Measurements from ENCODE around the gene SORCS2.

Gene SORCS2

DNA sequence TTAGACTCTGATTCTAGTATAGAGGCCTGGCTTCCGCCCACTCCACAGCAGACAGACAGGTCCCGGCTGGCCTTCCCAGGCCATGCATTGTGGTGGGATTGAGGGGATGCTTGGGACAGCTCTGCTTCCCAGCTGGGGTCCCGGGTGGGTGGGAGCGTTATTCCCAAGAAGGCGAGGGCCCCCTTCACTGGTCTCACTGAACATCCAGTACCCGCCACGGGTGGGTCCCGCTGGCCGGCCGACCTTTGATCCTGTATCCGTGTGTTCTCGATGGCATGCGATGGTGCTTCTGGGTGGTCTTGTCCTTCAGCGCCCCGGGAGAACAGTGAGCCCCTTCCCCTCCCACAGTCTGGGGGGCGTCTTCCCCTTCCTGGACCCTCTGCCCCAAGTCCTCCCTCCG, 515.9 kb downstream of the SORCS2 start:
- no peak for DNase-seq

DNA sequence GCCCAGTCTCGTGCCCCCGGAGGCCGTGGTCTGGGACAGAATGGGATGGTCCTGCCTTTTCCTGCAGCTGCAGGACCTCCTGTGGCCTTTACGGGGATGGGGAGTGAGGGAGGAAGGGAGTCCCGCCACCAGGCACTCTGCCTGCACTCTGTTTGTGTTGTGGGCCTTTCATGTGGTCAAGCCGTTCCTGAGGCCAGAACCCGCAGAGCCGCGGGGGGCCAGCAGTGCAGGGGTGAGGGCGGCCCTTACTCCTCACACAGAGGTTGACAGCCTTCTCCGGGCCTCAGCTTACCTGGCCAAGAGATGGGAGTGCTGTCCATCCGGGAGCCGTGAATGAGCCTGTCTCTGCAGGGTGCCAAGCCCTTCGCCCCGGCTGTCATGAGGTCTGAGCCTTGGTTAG, 516.6 kb downstream of the SORCS2 start:
- DNase-seq, result no peak

DNA sequence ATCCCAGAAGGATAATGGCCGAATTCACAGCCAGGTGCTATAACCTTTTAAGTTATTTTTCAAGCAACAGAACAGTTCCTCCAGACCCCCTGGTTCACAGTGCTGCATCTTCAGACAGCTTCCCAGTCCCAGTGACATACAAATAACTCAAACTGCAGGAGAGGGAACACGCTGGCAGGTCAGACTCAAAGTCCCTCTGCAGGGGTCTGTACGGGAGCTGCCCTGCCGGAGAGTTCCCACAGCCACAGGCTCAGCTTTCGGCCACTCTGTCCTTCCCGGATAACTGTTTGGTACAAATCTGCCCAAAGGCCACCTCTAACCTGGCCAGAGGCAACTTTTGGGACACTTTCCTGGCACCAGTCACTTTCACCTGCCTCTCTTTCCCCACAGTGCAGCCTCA, 517.1 kb downstream of the SORCS2 start:
- DNase-seq, result no peak

DNA sequence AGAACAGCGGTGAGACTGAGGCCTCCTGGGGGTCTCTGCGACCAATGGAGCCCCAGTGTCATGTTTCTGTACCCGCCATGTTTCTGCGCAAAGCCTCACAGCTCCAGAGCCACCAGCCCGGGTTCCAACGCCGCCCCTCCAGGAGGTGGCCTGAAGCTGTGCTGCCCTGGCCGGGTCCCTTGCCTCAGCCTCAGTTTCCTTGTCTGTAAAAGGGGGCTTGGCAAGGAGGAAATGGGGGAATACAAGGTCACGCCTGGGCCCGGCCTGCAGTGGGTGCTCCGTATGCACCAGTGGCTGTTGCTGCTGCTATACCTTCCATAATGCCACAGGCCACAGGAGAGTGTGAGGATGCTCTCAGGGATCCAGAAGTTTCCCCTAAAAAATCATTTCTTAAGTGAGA, 517.8 kb downstream of the SORCS2 start:
- DNase-seq, result no peak

DNA sequence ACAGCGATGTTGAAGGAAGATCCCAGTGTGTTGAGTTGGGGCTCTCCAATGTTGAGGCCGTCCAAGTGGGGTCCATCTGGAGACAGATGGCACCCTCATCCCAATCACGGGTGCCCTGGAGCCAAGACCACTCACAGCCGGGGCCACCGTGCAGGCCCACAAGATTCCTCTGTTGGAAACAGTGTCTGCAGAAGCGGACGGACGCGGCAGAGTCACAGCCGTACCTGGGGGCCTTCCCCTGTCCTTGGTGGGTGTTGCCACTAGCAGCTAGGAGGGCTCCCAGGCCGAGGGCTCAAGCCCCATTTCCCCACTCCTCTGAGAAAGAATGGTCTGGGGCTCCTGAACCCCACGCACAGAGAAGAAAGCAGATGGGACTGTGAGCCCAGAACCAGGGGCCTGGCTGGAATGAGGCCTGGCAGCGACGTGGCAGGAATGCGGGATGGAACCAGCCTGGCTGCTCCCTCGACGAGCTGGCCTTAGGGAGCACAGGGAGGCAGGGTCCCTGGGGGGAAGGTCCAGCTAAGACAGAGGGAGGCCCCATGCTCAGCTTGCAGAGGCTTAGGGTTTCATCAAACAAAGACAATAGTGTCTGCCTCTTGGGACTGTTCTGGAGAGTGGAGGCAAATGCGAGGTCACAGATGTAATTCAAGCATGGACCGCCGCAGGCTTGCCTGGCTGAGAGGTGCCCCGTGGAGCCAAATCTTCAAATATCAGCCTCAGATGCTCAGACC, 518.4 kb downstream of the SORCS2 start:
- no peak for DNase-seq

DNA sequence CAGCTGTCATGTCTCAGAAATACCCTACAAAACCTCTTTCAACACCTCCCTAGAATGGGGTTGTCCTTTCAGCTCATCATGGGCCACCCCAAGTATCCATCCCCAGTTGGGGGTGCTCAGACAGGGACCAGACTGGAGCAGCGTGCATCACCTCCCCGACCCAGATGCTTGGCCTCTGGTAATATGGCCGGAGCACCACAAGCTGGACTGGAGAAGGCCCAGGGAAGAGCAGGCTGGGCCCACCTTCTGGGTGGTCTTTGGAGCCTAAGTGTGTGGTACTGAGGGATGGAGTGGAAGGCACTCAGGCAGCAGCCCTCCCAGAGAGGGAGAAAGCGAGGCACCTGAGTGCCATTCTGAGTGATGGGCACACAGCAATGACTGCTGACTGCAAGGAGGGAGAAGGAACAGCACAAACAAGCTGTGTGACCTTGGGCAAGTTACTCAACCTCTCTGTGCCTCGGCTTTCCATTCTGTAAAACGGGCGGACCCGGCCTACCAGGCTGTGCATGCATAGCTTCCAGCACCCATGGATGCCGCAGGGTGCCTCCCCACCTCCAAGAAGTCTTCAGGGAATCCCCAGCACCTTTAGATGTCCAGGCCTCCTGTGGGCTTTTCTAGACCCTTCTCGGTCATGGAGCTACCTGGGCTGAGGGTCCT, 519.1 kb downstream of the SORCS2 start:
- DNase-seq, result no peak

DNA sequence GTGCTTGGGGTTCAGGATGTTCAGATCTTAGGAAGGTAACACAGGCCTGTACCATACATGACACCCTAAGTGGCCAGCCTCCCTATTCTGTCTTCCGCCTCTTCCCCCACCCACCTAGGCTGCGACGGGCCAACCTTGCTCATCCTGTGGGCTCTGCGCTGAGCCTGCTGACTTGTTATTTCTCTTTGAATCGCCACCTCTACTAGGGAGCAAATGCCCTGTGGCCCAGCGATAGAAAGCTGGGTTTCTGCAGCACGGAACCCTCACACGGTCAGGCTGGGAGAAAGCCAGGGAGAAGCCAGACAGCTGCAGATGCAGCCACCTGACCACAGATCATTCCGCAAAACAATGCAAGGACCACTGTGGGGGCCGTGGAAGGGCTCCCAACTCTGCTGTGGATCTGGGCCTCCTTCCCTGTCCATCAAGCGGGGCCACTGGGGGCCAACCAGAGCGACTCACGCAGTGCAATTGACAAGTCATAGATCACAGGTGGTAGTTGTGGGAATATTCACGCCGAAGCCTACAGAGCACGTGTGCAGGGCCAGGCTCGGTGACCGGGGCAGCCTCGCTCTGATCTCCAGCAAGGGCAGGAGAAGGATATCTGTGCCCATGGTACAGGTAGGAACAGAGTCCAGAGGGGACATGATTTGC, 519.8 kb downstream of the SORCS2 start:
- no peak for DNase-seq

DNA sequence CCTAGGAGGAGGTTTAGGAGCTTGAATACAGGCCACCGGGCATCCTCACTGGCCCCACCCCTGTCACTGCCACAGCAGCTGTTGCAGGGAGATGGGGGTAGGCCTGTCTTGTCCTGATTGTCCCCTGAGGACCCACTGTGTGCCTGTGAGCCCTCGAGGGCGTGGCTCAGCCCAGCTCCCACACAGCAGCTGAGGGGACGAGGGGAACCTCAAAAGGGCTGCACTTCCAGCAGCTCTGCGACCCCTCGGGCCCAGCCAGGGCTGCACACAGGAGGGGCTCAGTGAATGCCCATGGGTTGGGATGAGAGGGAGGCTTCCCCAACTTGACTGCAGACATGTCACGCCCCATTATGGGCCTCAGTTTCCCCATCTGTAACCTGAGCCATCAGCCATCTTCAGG, 521.4 kb downstream of the SORCS2 start:
- DNase-seq, result no peak

DNA sequence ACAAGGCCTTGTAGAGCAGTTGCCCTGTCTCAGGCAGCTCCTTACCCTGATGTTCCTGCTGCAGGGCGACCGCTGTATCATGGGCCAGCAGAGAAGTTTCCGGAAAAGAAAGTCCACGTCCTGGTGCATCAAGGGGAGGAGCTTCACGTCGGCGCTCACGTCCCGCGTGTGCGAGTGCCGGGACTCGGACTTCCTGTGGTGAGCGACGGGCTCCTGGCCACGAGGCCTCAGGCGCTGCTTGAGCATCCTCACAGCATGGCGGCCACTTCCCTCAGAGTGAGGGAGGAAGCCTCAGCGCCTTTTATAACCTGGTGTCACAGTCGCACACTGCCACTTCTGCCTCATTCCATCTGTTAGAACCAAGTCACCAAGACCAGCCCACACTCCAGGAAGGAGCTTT, 521.8 kb downstream of the SORCS2 start:
- no peak for DNase-seq

DNA sequence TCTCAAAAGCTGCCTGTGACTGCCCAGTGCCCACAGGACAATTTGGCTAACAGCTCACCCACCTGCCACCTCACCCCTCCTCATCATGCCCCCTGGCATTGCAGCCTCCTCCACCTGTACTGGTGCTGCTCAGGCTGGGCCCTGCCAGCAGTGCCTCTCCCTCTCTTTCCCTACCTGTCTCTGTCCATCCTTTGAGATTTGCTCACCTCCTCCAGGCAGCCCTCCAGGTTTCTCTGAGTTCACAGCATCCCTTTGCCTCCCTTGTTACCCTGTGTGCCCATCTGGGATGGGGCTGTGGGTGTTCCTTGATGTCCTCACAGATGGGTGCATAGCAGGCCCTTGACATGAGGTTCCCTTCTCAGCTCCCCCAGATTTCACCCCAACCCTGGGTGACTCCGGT, 522.4 kb downstream of the SORCS2 start:
- no peak for DNase-seq

DNA sequence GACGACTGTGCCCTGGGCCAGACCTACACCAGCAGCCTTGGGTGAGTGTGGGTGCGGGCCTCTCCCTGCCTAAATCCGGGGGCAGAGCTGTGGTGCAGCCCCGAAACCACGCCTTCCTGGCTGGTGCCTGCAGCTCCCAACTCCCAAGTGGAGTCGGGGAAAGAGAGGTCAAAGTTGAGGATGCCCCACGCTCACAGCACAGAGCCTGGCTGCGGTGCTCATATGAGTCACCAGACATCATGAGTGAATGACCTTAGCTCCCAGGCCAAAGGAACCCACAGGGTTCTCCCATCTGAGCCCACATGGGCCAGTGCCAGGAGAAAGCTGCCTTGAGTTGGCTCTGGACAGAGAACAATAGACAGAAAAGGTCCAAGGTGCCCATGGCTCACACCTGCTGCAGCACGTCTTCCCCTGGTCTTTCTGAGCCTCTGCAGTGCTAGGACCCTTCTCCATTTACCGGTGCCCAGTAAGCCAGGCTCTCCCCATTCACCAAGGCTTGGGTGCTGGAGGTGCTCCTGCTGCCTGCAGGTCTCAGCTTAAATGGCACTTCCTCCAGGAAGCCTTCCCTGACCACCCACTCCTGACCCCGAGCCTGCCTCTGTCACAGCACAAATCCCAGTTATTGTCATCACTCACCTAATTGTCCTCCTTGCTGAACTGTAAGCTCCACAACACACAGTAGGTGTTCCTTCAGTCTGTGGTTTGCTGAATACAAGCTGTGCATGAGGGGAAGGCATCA, 523.1 kb downstream of the SORCS2 start:
- DNase-seq, result no peak

DNA sequence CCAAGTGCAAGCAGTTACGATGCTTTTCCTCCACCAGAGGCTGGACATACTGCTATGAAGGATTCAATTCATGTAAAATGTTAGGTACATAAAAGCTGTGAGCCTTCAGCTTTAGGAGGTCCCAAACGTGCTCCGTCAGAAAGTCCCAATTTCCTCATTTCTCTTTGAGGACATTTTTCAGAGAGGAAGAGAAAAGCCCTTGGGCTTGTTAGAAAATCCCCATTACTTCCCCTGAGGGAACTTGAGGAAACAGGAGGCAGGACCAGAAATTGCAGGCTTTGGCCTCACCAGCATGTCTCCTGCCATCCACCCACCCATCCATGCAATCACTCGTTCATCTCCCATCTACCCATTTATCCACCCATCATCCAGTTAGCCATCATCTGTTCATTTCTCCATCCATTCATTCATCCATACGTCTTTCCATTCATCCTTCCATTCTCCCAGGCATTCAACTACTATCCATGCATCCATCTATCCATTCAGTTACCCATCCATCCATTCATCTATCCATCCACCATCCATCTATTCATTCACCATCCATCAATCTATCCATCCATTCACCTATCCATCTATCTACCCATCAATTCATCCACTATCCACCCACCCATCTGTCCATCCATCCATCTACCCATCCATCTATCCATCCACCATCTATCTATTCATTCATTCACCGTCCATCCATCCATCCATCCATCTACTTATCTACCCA, 523.8 kb downstream of the SORCS2 start:
- DNase-seq, result no peak

DNA sequence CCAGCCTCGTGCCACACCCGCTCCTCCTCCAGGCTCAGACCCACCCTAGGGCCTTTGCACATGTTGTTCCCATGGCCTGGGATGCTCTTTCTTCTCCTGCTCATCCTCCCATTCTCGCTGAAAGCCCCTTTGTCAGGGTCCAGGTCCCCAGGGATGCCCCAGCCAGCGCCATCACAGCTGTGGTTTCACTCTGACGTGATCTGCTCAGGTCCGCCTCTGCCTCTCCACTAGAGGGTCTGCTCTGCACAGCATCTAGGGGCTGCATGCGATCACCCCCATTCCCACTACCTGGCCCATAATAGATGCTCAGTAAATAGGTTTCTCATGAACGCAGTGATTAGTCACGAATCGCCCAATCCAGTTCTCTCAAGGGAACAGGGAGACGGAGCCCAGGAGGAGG, 524.8 kb downstream of the SORCS2 start:
- no peak for DNase-seq

DNA sequence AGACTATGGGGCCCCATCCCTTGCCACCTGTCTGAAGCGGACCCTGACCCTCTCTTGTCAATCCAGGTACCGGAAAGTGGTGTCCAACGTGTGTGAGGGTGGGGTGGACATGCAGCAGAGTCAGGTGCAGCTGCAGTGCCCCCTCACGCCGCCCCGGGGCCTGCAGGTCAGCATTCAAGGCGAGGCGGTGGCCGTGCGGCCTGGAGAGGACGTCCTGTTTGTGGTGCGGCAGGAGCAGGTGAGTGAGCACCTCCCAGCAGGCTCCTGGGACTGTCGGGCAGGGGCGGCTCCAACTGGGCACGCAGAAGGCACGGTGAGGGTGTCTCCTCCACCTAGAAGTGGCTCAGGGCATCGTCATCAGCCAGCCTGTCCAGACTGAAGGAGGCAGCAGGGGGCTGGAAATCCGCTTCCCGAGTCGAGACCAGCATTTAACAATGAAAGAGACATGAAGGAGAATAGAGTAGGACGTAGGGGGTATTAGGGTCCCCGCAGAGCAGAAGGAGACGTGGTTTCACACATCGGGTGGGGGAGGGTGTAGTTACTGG, 525.7 kb downstream of the SORCS2 start:
- DNase-seq, result no peak

DNA sequence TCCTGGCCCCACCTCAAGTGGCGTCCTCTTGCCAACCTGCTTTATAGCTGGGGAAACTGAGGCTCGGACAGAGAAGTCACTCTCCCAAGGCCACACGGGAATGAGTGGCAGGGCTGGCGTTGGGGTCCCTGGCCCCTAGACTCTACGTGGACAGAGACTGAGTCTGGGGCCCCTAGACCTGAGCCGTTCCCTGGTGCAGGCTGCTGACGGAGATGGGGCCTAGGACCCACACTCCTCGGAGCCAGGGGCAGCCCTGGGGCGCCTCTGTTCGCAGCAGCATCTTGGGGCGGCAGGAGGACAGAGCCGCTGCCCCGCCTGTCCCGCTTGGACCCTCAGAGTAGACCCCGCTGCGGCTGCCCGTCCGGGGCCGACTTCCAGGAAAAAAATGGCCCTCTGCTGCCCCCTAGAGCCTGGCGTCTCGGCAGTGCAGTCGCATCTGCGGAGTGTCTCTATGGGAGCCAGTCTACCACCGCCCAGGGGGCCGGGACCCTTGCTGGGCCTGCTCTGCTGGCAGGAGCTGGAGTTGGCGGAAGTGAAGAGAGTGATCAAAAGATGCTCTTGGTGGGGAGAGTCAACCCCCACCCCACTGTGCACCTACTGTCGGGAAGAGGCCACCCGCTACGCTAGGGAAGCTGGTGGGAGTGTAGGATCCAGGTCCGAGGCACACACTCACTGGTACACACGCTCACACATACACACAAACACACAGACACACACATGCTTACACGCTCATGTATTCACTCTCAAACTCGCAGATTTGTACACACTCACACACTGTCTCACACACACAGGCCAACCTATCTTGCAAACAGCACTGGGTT, 527.2 kb downstream of the SORCS2 start:
- DNase-seq, result no peak

DNA sequence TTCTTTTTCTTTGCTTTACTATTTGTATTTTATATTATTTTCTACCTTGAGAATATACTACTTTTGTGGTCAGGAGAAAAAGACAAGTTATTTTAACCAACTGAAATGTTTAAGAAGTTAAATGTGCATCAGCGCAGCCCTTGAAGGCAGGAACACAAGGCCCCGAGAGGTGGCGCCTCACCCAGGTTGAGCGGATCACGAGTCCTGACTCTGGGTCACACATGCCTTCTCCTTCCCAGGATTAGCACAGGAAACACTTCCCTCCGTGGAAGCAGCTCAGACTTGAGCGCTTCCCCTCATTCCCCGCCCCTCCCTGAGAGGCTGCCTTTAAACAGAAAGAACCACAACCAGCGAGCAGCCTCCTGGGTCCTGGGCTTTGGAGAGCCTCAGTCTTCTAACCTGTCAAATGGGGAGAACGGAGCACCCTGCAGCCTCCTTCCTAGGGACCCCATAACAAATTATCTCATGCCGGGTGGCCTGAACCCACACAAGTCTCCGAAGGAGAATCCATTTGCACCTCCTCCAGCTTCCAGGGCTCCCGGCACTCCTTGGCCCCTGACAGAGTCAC, 529.7 kb downstream of the SORCS2 start:
- no peak for DNase-seq

DNA sequence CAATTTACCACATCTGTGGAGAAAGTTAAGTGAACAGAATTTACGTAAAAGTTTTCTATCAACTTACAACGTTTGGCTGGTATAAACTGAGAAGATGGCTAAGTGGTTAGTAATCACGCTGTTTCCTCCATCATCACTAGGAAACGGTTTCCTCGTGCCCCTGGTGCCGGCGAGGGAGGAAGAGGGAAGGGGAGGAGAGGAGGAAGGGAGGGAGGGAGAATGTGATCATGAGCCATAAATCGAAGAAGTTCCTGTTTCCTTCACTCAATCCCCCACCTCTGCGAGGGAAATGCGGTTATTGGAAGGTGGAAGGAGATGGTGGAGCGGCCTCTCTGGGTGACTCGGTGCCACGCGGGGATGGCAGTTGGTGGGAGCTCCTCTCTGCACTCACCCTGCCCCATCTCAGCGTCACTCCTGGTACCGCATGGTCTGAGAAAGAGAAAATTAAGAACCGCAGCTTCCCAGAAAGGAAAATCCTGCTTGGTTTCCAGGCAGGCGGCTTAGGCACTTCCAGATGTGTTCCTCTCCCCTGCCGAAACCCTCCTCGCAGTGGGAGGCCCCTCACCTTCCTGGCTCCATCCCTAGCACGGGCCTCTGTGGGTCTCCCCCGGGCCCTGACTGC, 530.5 kb downstream of the SORCS2 start:
- no peak for DNase-seq

DNA sequence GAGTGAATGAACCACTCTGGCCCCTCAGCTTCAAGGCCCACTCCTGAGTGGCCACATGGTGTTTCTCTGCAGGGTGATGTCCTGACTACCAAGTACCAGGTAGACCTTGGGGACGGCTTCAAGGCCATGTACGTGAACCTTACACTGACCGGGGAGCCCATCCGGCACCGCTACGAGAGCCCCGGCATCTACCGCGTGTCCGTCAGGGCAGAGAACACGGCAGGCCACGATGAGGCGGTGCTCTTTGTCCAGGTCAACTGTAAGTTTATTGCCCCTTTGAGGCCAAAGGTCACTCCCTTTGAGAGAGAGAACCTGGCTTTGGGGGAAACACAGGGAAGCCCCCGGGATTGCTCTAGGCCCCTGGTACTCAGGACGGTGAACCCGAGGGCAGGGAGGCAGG, 531.3 kb downstream of the SORCS2 start:
- DNase-seq, result no peak

DNA sequence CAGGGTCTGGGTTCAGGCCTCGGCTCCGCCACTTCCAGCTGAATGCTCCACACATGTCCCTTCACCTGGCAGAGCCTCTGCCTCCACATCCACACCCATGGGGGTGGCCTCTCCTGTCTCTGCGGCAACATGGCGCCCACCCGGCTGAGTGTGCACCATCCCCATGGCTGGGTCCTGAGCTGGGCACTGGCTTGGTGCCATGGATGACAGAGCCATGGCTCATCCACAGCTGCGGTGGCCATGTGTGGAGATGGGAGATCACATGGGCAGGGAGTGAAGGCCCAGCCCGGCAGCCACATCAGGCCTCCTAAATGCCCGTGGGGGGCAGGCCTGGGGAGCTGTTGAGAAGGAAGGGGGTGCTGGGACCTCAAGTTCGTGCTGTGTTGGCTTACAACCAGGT, 533.6 kb downstream of the SORCS2 start:
- DNase-seq, result no peak

DNA sequence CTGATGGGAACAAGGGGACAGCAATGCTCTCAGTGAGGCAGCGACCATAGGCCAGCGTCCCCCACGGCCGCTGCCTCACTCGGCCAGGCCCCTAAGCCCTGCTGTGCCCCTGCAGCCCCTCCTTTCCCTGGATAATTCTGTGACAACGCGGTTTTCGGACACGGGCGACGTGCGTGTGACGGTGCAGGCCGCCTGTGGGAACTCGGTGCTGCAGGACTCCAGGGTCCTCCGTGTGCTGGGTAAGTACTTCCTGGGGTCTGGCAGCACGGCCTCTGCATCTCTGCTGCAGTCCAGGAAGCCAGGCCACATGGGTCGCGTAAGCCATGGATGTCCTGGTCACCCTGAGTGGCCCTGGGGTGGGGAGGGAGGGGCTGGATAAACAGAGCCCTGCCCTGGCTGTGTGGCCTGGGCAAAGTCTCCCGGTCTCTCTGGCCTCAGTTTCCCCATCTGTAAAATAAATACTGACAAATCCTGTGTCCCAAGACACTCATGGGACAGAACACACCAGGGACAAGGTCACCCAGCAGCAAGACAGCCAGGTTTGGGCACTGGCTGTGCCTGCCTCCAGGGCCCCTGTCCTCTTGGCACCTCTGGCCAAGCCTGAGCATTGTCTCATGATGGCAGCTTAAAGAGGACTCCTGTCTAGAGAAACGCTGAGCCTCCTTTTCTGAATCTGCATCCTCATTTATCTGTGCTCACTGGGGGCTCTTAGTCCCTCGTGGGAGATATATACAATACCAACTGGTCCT, 534.5 kb downstream of the SORCS2 start:
- no peak for DNase-seq
